Fibroblast of lung (primary cell): ENCODE results near the gene CACTIN.

Source experiments
- EZH2 ChIP-seq: IDR thresholded peaks from 2 replicates; pipeline ENCODE4 v1.5.1; 2012; ENCODE audit warnings: low read length, control low read depth, mild to moderate bottlenecking; ENCODE audit errors: missing control alignments
- TF ChIP-seq, protein P1 (sequence below), 2 donors: IDR thresholded peaks in 1 of 2; conservative IDR thresholded peaks in 1 of 2; 1 replicate in 1 of 2; 2 replicates in 1 of 2; pipeline ENCODE4 v1.5.1; 2011 to 2012; ENCODE audit warnings: low read length in 2 of 2, control low read depth in 1 of 2, inconsistent platforms in 1 of 2, low read depth in 1 of 2, mild to moderate bottlenecking in 1 of 2

DNA sequence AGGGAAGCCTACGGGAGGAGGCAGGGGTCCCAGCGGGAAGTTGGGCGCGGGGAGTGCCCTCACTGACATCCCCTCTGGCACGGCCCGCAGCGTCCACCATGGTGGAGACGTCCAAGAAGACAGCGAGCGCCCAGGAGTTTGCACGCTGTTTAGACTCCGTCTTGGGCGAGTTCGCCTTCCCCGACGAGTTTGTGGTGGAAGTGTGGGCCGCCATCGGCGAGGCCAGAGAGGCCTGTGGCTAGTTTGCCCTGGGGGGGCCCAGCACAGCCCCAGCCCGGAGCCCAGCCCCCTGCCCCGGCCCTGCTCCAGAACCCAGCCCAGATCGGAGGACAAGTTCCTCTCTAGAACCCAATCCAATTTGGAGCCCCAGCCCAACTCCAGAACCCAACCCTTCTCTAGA lies 36.6 kb downstream of the CACTIN start:
- TF ChIP-seq, protein P1, sequence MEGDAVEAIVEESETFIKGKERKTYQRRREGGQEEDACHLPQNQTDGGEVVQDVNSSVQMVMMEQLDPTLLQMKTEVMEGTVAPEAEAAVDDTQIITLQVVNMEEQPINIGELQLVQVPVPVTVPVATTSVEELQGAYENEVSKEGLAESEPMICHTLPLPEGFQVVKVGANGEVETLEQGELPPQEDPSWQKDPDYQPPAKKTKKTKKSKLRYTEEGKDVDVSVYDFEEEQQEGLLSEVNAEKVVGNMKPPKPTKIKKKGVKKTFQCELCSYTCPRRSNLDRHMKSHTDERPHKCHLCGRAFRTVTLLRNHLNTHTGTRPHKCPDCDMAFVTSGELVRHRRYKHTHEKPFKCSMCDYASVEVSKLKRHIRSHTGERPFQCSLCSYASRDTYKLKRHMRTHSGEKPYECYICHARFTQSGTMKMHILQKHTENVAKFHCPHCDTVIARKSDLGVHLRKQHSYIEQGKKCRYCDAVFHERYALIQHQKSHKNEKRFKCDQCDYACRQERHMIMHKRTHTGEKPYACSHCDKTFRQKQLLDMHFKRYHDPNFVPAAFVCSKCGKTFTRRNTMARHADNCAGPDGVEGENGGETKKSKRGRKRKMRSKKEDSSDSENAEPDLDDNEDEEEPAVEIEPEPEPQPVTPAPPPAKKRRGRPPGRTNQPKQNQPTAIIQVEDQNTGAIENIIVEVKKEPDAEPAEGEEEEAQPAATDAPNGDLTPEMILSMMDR (conservative IDR thresholded peaks at IDR 0.05 in 1 of 2, IDR thresholded peaks at IDR 0.05 in 1 of 2; ENCODE audit: low read depth in 1 of 2, low read length in 2 of 2) = no peak
- no peak for TF ChIP-seq EZH2
